ENCODE results near the gene MYL12A.
A peak's percentile ranks its signal among the peaks of the same experiment; 100 is the strongest.

Gene MYL12A

GRCh38 chr18:3284501-3284900 lies 36.9 kb downstream of the MYL12A start:
- no peak for DNase-seq

GRCh38 chr18:3286159-3286558 lies 38.6 kb downstream of the MYL12A start:
- DNase-seq: no peak

DNA sequence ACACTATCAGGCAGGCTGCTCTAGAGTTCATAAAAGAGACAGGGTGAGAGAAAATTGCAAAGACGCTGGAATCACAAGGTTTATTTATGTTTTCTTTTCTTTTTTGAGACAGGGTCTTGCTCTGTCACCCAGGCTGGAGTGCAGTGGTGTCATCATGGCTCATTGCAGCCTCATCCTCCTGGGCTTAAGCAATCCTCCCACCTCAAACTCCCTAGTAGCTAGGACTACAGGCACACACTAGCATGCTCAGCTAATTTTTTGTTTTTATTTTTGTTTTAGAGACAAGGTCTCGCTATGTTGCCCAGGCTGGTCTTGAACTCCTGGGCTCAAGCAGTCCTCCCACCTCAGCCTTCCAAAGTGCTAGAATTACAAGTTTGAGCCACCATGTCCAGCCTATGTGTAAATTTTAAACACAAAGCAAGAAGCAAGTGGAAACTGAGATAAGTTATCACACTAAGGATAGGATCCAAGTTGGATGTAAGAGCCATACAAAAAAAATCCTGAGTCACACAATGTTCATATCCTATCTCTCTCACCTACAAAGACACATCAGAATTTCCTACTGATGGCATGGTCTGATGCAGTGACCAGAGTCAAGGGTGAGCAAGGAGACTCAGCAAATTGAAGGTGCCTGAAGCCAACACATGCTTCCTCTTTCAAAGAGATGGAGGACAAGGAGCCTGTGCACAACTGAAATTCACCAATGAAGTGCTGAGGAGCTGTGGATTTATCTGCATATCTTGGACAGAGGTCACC lies 45.8 kb downstream of the MYL12A start:
- no peak for DNase-seq

GRCh38 chr18:3294435-3295080 lies 47.0 kb downstream of the MYL12A start:
- peak; percentile 34 to 37 for DNase-seq

GRCh38 chr18:3297025-3297984 lies 49.7 kb downstream of the MYL12A start:
- peak; percentile 20 to 59 for DNase-seq

GRCh38 chr18:3304832-3305231 lies 57.2 kb downstream of the MYL12A start:
- DNase-seq: no peak

GRCh38 chr18:3305354-3305762 lies 57.8 kb downstream of the MYL12A start:
- no peak for DNase-seq

All from SHP77 (cell line).